Heart left ventricle (tissue), 13 donors: ENCODE results near the gene GADD45B.

Source experiments
- POLR2A ChIP-seq, 2 donors: fragments of 450-650 bp; IDR thresholded peaks; one replicate each; pipeline ENCODE4 v1.6.1; 2017; ENCODE audit warnings: antibody characterized with exemption in 2 of 2, mild to moderate bottlenecking in 2 of 2, moderate library complexity in 2 of 2
- TF ChIP-seq, protein P1 (sequence below), 12 donors: fragments of 200-600 bp; sonication (generic) in 4 of 12; IDR thresholded peaks; one replicate each; pipeline versions ENCODE4 v1.5.0 to v1.8.0; 2018 to 2022; ENCODE audit warnings: antibody characterized with exemption in 12 of 12, mild to moderate bottlenecking in 5 of 12
- donor health status: ischemic (EF 13 %, LVEDD 7.1; RV severe dilation, severe dysfunction).
- donor health status: DM: no; HTN: yes; CAD: no.
- donor health status: DM: no; HTN: no; CAD: no.
- donor health status: ischemic (EF 25% LVEDD 6.9; RV normal size, moderate dysfunction).
- donor health status: ischemic (EF 25% LVEDD 5.7; RV mildly dilated, moderate dysfunction).
- donor health status: ischemic (EF 35%, LVEDD 5.7; RV mildly dilated, moderate dysfunction).
- donor health status: nonischemic (EF 11% LVEDD 7.7; RV severe dilation, severe dysfunction).
- donor health status: DM: yes; HTN: yes; CAD: no.
- donor health status: PGD.
- donor health status: ischemic (EF 29% LVEDD 5.4; RV normal size, mild dysfunction).
- donor health status: nonischemic (EF 23%, LVEDD 6.1; RV moderate dilation, normal function).

- TF ChIP-seq, protein P1, sequence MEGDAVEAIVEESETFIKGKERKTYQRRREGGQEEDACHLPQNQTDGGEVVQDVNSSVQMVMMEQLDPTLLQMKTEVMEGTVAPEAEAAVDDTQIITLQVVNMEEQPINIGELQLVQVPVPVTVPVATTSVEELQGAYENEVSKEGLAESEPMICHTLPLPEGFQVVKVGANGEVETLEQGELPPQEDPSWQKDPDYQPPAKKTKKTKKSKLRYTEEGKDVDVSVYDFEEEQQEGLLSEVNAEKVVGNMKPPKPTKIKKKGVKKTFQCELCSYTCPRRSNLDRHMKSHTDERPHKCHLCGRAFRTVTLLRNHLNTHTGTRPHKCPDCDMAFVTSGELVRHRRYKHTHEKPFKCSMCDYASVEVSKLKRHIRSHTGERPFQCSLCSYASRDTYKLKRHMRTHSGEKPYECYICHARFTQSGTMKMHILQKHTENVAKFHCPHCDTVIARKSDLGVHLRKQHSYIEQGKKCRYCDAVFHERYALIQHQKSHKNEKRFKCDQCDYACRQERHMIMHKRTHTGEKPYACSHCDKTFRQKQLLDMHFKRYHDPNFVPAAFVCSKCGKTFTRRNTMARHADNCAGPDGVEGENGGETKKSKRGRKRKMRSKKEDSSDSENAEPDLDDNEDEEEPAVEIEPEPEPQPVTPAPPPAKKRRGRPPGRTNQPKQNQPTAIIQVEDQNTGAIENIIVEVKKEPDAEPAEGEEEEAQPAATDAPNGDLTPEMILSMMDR (IDR thresholded peaks at IDR 0.05) = no peak
- no peak for TF ChIP-seq POLR2A (IDR thresholded peaks at IDR 0.05)
These were observed 39.0 kb upstream of the GADD45B start for GRCh38 chr19:2436926-2437325.
